Neuronal stem cell (in vitro differentiated cells): Measurements from ENCODE around the gene OR13J1.

Source experiments
- DNase-seq: peaks from one replicate; pipeline ENCODE4 v3.0.0-alpha.2; 2013; ENCODE audit warnings: low spot score
- H2AFZ ChIP-seq: one replicate; pipeline ENCODE4 v1.6.1; 2013; ENCODE audit warnings: mild to moderate bottlenecking, low read length, inconsistent platforms
- H2AK5ac ChIP-seq: 2 replicates; pipeline ENCODE4 v1.6.1; 2013; ENCODE audit warnings: low read depth, mild to moderate bottlenecking, inconsistent platforms, low read length, moderate library complexity, mixed read lengths
- H2BK120ac ChIP-seq: 2 replicates; pipeline ENCODE4 v1.6.1; 2013; ENCODE audit warnings: low read depth, mild to moderate bottlenecking, inconsistent platforms, low read length, moderate library complexity, mixed read lengths
- H2BK12ac ChIP-seq: one replicate; pipeline ENCODE4 v1.6.1; 2013; ENCODE audit warnings: low read length, inconsistent platforms
- H2BK15ac ChIP-seq: 2 replicates; pipeline ENCODE4 v1.6.1; 2013; ENCODE audit warnings: mild to moderate bottlenecking, low read length, inconsistent platforms, mixed read lengths
- H2BK5ac ChIP-seq: one replicate; pipeline ENCODE4 v1.6.1; 2013; ENCODE audit warnings: inconsistent platforms, mild to moderate bottlenecking, low read length, moderate library complexity
- H3K14ac ChIP-seq: one replicate; pipeline ENCODE4 v1.6.1; 2013; ENCODE audit warnings: low read length, inconsistent platforms
- H3K18ac ChIP-seq: 2 replicates; pipeline ENCODE4 v1.6.1; 2013; ENCODE audit warnings: low read length, inconsistent platforms
- H3K23ac ChIP-seq: 2 replicates; pipeline ENCODE4 v1.6.1; 2013; ENCODE audit warnings: low read depth, mild to moderate bottlenecking, mixed read lengths, low read length, inconsistent platforms; ENCODE audit not compliant: poor library complexity
- H3K27ac ChIP-seq: replicated peaks from 3 replicates; pipeline ENCODE4 v1.5.1; 2013; ENCODE audit warnings: low read length, inconsistent platforms
- H3K27me3 ChIP-seq, 3 experiments: 2 replicates each; pipeline ENCODE4 v1.6.1; 2013; ENCODE audit warnings: low read length in 3 of 3, mild to moderate bottlenecking in 2 of 3, inconsistent platforms in 1 of 3, low read depth in 1 of 3, mixed read lengths in 1 of 3, moderate library complexity in 1 of 3; ENCODE audit not compliant: control insufficient read depth in 3 of 3, insufficient read depth in 3 of 3
- H3K36me3 ChIP-seq, 2 donors: replicated peaks in 1 of 2; 2 replicates each; pipeline ENCODE4 v1.6.1; 2013; ENCODE audit warnings: low read length in 2 of 2; ENCODE audit not compliant: control insufficient read depth in 2 of 2, insufficient read depth in 2 of 2
- H3K4ac ChIP-seq: 2 replicates; pipeline ENCODE4 v1.6.1; 2013; ENCODE audit warnings: inconsistent platforms, mild to moderate bottlenecking, low read length, moderate library complexity
- H3K4me1 ChIP-seq, 2 donors: 1 replicate in 1 of 2; 2 replicates in 1 of 2; pipeline ENCODE4 v1.6.1; 2013; ENCODE audit warnings: low read length in 2 of 2, low read depth in 1 of 2; ENCODE audit not compliant: control insufficient read depth in 2 of 2, insufficient read depth in 1 of 2
- H3K4me2 ChIP-seq: one replicate; pipeline ENCODE4 v1.6.1; 2013; ENCODE audit warnings: mild to moderate bottlenecking, low read length, inconsistent platforms; ENCODE audit not compliant: insufficient read depth, poor library complexity, severe bottlenecking
- H3K4me3 ChIP-seq, 2 donors: 2 replicates each; pipeline ENCODE4 v1.5.1; 2013; ENCODE audit warnings: low read length in 2 of 2, mild to moderate bottlenecking in 2 of 2, inconsistent platforms in 1 of 2, moderate library complexity in 1 of 2
- H3K79me1 ChIP-seq: one replicate; pipeline ENCODE4 v1.6.1; 2013; ENCODE audit warnings: low read depth, mild to moderate bottlenecking, inconsistent platforms, low read length, moderate library complexity
- H3K9ac ChIP-seq: one replicate; pipeline ENCODE4 v1.6.1; 2013; ENCODE audit warnings: mild to moderate bottlenecking, low read depth, low read length, inconsistent platforms; ENCODE audit not compliant: poor library complexity
- H3K9me3 ChIP-seq, 2 donors: replicated peaks in 1 of 2; 2 replicates each; pipeline versions ENCODE3 to v1.6.1; 2013; ENCODE audit warnings: low read length in 2 of 2, mild to moderate bottlenecking in 2 of 2, inconsistent platforms in 1 of 2, low read depth in 1 of 2, mixed read lengths in 1 of 2, moderate library complexity in 1 of 2; ENCODE audit not compliant: control insufficient read depth in 2 of 2, insufficient read depth in 1 of 2
- H4K8ac ChIP-seq: one replicate; pipeline ENCODE4 v1.6.1; 2013; ENCODE audit warnings: low read depth, mild to moderate bottlenecking, inconsistent platforms, low read length, moderate library complexity
- H4K91ac ChIP-seq: one replicate; pipeline ENCODE4 v1.6.1; 2013; ENCODE audit warnings: low read length, low read depth, mild to moderate bottlenecking, inconsistent platforms; ENCODE audit not compliant: poor library complexity
- WGBS, 2 donors: extraction: QIAGEN DNeasy Blood & Tissue Kit; methylation state at CpG; one replicate each; pipeline ENCODE4 v1.1.7; 2013; ENCODE audit warnings: missing lambda C conversion rate in 2 of 2, mixed read lengths in 1 of 2; ENCODE audit not compliant: insufficient read length in 2 of 2, insufficient replicate concordance in 1 of 2; ENCODE audit errors: extremely low coverage in 2 of 2; 5-methylcytosine and 5-hydroxymethylcytosine counted together

The OR13J1 gene

DNA sequence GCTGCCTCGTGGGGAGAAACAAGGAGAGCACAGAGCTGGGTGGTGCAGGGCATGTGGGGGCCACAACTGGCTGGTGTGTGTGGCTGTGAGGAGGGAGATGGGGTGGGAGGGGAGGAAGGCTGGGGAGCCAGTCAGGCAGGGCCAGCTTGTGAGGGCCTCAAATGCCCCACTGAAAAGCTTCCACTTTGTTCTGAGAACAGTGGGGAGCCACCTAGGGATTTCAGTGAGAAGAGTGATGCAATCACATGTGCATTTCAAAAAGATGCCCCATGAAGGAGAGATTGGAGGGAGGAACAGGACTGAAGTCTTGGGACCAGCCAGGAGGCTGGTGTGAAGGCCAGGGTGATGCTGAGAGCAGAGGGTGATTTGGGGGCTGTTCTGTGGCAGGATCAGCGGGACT is 1.3 kb downstream of the OR13J1 start:
- Histone ChIP-seq H3K4me1 (peaks cover 0 to 6% of the 10 kb centered on the region in 2 donors), H3K4ac (no peak overlapping the region), H2BK12ac (no peak overlapping the region), H3K9ac (no peak overlapping the region), H3K18ac (peak overlapping the region; percentile 19), H3K27ac (no peak overlapping the region), H2AK5ac (peak overlapping the region; percentile 43), H3K36me3 (no peaks in the 10 kb centered on the region), H3K4me3 (no peak overlapping the region), H4K91ac (peak overlapping the region; percentile 59), H3K14ac (no peak overlapping the region), H3K4me2 (no peak overlapping the region), H2AFZ (no peak overlapping the region), H4K8ac (no peak overlapping the region), H3K79me1 (no peaks in the 10 kb centered on the region), H2BK5ac (no peak overlapping the region), H3K27me3 (peaks cover 0 to 7% (median 0%) of the 10 kb centered on the region in 3 experiments), H3K23ac (no peak overlapping the region), H2BK120ac (no peak overlapping the region), H3K9me3 (peaks cover 2 to 4% of the 10 kb centered on the region in 2 donors), H2BK15ac (no peak overlapping the region)
- WGBS, 2 donors: no CpG with 5 or more reads among the region's 2 CpGs
- no peak for DNase-seq

DNA sequence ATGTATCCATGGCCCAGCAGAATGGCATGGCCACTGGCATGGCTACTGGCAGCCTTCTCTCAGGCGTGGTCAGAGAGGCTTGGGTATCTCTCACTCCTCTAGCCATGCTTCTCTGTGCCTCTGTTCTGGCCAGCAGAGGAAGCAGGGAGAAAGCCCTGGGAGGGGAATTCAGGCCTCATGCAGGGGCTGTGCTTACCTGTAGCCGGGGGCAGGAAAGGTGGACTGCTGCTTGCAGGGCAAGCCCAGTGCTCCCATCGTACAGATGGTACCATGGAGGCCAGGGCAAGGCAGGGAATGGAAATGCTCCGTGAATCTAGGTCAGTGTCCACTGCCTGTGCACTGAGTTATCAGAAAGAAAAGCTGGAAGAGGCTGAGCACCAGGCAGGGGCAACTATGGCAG is 2.7 kb downstream of the OR13J1 start:
- no peak overlapping the region for H3K4me2 ChIP-seq
- no peak overlapping the region for H3K27ac ChIP-seq
- H4K8ac ChIP-seq: no peak overlapping the region
- H2BK15ac ChIP-seq: no peak overlapping the region
- no peaks in the 10 kb centered on the region for H3K79me1 ChIP-seq
- peaks cover 2 to 4% of the 10 kb centered on the region in 2 donors for H3K9me3 ChIP-seq
- no peaks in the 10 kb centered on the region for H3K36me3 ChIP-seq
- no peak overlapping the region for H3K18ac ChIP-seq
- no peak overlapping the region for H4K91ac ChIP-seq
- H3K9ac ChIP-seq: no peak overlapping the region
- no peak overlapping the region for H2BK120ac ChIP-seq
- no peak overlapping the region for H3K4ac ChIP-seq
- no peak for DNase-seq
- H3K14ac ChIP-seq: no peak overlapping the region
- H3K4me1 ChIP-seq: peaks cover 0 to 6% of the 10 kb centered on the region in 2 donors
- WGBS, 2 donors: no CpG with 5 or more reads among the region's 4 CpGs
- H2AFZ ChIP-seq: no peak overlapping the region
- no peak overlapping the region for H2BK12ac ChIP-seq
- no peak overlapping the region for H2BK5ac ChIP-seq
- peak overlapping the region; percentile 34 for H2AK5ac ChIP-seq
- H3K4me3 ChIP-seq: no peak overlapping the region
- H3K23ac ChIP-seq: no peak overlapping the region
- peaks cover 0 to 14% (median 0%) of the 10 kb centered on the region in 3 experiments for H3K27me3 ChIP-seq

DNA sequence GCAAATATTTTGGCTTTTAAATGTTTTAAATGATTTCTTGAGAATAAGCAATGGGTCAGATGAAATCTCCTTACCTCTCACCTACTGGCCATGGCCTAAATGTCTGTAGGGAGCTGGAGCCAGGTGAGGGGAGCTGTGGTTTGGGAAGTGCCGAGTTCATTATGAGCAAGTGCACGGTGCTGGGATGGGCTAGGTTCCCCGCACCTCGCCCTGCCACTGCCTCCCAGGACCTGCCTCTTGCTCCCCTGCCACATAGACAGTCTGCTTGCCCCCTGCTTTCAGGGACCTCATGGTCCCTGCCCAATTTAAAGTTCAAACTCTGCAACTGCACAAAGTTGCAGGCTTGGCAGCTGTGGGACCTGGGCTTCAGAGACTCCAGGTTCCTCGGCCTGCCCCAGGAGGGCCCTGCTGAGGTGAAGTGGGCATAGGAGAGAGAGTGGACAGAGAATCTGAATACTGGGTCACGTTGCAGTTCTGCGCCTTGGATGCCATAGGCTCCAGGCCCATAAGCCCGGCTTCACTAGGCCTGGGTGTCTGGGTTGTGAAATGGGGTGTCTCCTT is 5.4 kb downstream of the OR13J1 start:
- Histone ChIP-seq H2BK15ac (no peak overlapping the region), H3K4me3 (no peak overlapping the region), H2AFZ (no peak overlapping the region), H3K9ac (no peak overlapping the region), H3K36me3 (no peaks in the 10 kb centered on the region), H3K9me3 (peaks cover 0 to 3% of the 10 kb centered on the region in 2 donors), H4K8ac (no peak overlapping the region), H3K18ac (no peak overlapping the region), H2BK120ac (no peak overlapping the region), H3K4me1 (peaks cover 0 to 10% of the 10 kb centered on the region in 2 donors), H3K27me3 (peaks cover 0 to 14% (median 0%) of the 10 kb centered on the region in 3 experiments), H2AK5ac (no peak overlapping the region), H3K27ac (no peak overlapping the region), H3K14ac (no peak overlapping the region), H3K4ac (no peak overlapping the region), H3K4me2 (no peak overlapping the region), H2BK12ac (no peak overlapping the region), H3K79me1 (no peaks in the 10 kb centered on the region), H3K23ac (no peak overlapping the region), H4K91ac (no peak overlapping the region), H2BK5ac (no peak overlapping the region)
- DNase-seq: no peak
- WGBS, 2 donors: no CpG with 5 or more reads among the region's 8 CpGs

DNA sequence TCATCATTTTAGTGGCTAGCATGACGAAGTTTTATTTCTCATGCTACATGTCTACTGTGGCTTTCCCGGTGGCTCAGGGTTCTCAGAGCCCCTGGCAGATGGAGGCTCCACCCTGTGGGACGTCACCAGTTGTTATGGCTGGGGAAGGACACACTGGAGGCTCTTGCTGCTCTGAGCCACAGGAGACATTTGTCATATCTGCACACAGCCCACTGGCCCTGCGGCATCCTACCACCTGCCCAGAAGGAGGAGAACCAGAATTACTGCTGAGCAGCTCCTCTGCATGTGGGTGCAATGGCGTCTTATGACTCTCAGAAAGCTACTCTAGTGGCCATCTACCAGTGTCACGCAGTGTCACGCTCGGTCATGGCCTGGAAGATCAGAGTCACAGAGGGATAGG is 6.6 kb downstream of the OR13J1 start:
- no peak overlapping the region for H3K18ac ChIP-seq
- WGBS, 2 donors: no CpG with 5 or more reads among the region's 8 CpGs
- no peak overlapping the region for H3K9ac ChIP-seq
- no peak overlapping the region for H2BK12ac ChIP-seq
- H2BK5ac ChIP-seq: no peak overlapping the region
- no peaks in the 10 kb centered on the region for H3K79me1 ChIP-seq
- peaks cover 0 to 7% of the 10 kb centered on the region in 2 donors for H3K4me1 ChIP-seq
- H2BK15ac ChIP-seq: no peak overlapping the region
- H3K36me3 ChIP-seq: no peaks in the 10 kb centered on the region
- H3K4ac ChIP-seq: no peak overlapping the region
- no peak overlapping the region for H3K14ac ChIP-seq
- no peak overlapping the region for H3K27ac ChIP-seq
- no peak overlapping the region for H3K4me3 ChIP-seq
- no peak overlapping the region for H4K91ac ChIP-seq
- no peak overlapping the region for H2BK120ac ChIP-seq
- H3K9me3 ChIP-seq: no peaks in the 10 kb centered on the region
- no peak overlapping the region for H3K4me2 ChIP-seq
- no peak overlapping the region for H4K8ac ChIP-seq
- no peak overlapping the region for H2AFZ ChIP-seq
- H2AK5ac ChIP-seq: no peak overlapping the region
- DNase-seq: no peak
- no peak overlapping the region for H3K23ac ChIP-seq
- H3K27me3 ChIP-seq: peaks cover 0 to 11% (median 0%) of the 10 kb centered on the region in 3 experiments
